HepG2 (cell line): ENCODE measurements around the gene PAXX. TPM values are rescaled to one million over a fixed set of nuclear protein-coding genes. Genes with fewer than 3 reads are reported as not detected.

Source experiments
- ATAC-seq: fragments of 200-7000 bp; cut with Tn5 transposase; 3 replicates; pipeline ENCODE4 v1.9.1; 2020; ENCODE audit warnings: mild to moderate bottlenecking, moderate library complexity
- BruUV-seq: library from RNA; stranded (reverse); fragments of 400-500 nt; replicated peaks from 2 replicates; lab custom pipeline; 2021; lab: Mats Ljungman, UMichigan
- CTCF ChIA-PET: fragments of 300-600 bp; formaldehyde crosslinking; extraction: SDS; loops from one replicate; lab custom pipeline; 2021; ENCODE audit warnings: low total read pairs, inconsistent platforms, low intra/inter-chr PET ratio; lab: Yijun Ruan, JAX
- POLR2A ChIA-PET: fragments of 350-600 bp; sonication (Branson Sonifier 250); formaldehyde crosslinking; loops from one replicate; lab custom pipeline; 2020; ENCODE audit warnings: antibody characterized with exemption, inconsistent platforms; lab: Yijun Ruan, JAX
- DNase-seq: peaks from one replicate; pipeline ENCODE4 v3.0.0-alpha.2; 2015; ENCODE audit warnings: low spot score
- FAIRE-seq: peaks from 3 replicates; lab custom pipeline; 2011; peaks lifted over from hg19 to GRCh38; lab: Jason Lieb, UNC
- H2AFZ ChIP-seq: one replicate; pipeline ENCODE4 v1.6.1; 2011; ENCODE audit warnings: low read length, inconsistent platforms
- H3K27ac ChIP-seq: fragments of 300-600 bp; 3 replicates; pipeline ENCODE4 v1.8.0; 2011; ENCODE audit warnings: mixed run types, mild to moderate bottlenecking, mixed read lengths, low read length, inconsistent platforms; ENCODE audit not compliant: insufficient read depth; ENCODE audit errors: extremely low read length
- H3K27me3 ChIP-seq, 2 experiments: fragments of 200-600 bp in 1 of 2; 2 replicates in 1 of 2; 3 replicates in 1 of 2; pipeline versions ENCODE4 v1.6.0 to v1.8.0; 2011; ENCODE audit warnings: low read length in 2 of 2, mild to moderate bottlenecking in 2 of 2, moderate library complexity in 2 of 2, inconsistent platforms in 1 of 2; ENCODE audit not compliant: insufficient read depth in 2 of 2, control insufficient read depth in 1 of 2
- H3K36me3 ChIP-seq, 2 experiments: fragments of 200-600 bp in 1 of 2; replicated peaks in 1 of 2; 2 replicates in 1 of 2; 3 replicates in 1 of 2; pipeline versions ENCODE4 v1.5.1 to v1.8.0; 2011; ENCODE audit warnings: low read length in 2 of 2, inconsistent platforms in 1 of 2; ENCODE audit not compliant: insufficient read depth in 2 of 2, control insufficient read depth in 1 of 2
- H3K4me1 ChIP-seq: 2 replicates; pipeline ENCODE4 v1.5.1; 2012; ENCODE audit warnings: low read length, inconsistent platforms; ENCODE audit not compliant: insufficient read depth
- H3K4me2 ChIP-seq: 2 replicates; pipeline ENCODE4 v1.6.0; 2011; ENCODE audit warnings: low read depth, low read length, inconsistent platforms
- H3K4me3 ChIP-seq, 3 experiments: fragments of 200-600 bp in 1 of 3; sonication (generic), shearing (Covaris generic) in 1 of 3; replicated peaks in 1 of 3; 2 replicates each; pipeline ENCODE4 v1.5.1; 2011 to 2016; ENCODE audit warnings: low read length in 3 of 3, inconsistent platforms in 2 of 3, low read depth in 2 of 3, mild to moderate bottlenecking in 2 of 3, control low read depth in 1 of 3, mixed read lengths in 1 of 3; ENCODE audit not compliant: insufficient read depth in 1 of 3
- H3K79me2 ChIP-seq: one replicate; pipeline ENCODE4 v1.6.1; 2011; ENCODE audit warnings: low read length, inconsistent platforms; ENCODE audit not compliant: insufficient read depth
- H3K9ac ChIP-seq: 2 replicates; pipeline ENCODE4 v1.6.0; 2011; ENCODE audit warnings: mild to moderate bottlenecking, low read depth, low read length, inconsistent platforms; ENCODE audit not compliant: insufficient read depth
- H3K9me3 ChIP-seq: 2 replicates; pipeline ENCODE4 v1.5.1; 2012; ENCODE audit warnings: mild to moderate bottlenecking, low read length
- H4K20me1 ChIP-seq: 2 replicates; pipeline ENCODE4 v1.6.0; 2011; ENCODE audit warnings: inconsistent platforms, mild to moderate bottlenecking, low read length, moderate library complexity; ENCODE audit not compliant: insufficient read depth
- ELF1 ChIP-seq: sonication (generic); formaldehyde crosslinking; IDR thresholded peaks from 2 replicates; pipeline ENCODE4 v1.4.0; 2020; ENCODE audit warnings: missing genetic modification reagents
- HDAC2 ChIP-seq: sonication (generic); formaldehyde crosslinking; IDR thresholded peaks from 2 replicates; pipeline ENCODE4 v1.4.0; 2020; ENCODE audit warnings: missing genetic modification reagents
- HNRNPL ChIP-seq: fragments of 200-400 bp; formaldehyde crosslinking; IDR thresholded peaks from 2 replicates; pipeline ENCODE4 v1.6.1; 2017; ENCODE audit warnings: mild to moderate bottlenecking, low read depth, low read length
- SAP130 ChIP-seq: IDR thresholded peaks from 2 replicates; pipeline ENCODE4 v1.6.1; 2016; ENCODE audit warnings: low read depth
- TEAD3 ChIP-seq: optimal IDR thresholded peaks from 2 replicates; pipeline ENCODE3; 2016; ENCODE audit warnings: borderline replicate concordance
- ZNF468 ChIP-seq: sonication (generic); formaldehyde crosslinking; IDR thresholded peaks from 2 replicates; pipeline ENCODE4 v1.8.0; 2022; ENCODE audit warnings: mild to moderate bottlenecking, moderate library complexity, missing genetic modification reagents
- ZNF605 ChIP-seq: sonication (generic); formaldehyde crosslinking; IDR thresholded peaks from 2 replicates; pipeline ENCODE4 v1.8.0; 2022; ENCODE audit warnings: mild to moderate bottlenecking, missing genetic modification reagents
- ZNF768 ChIP-seq: sonication (generic); formaldehyde crosslinking; IDR thresholded peaks from 2 replicates; pipeline ENCODE4 v1.4.0; 2020; ENCODE audit warnings: missing genetic modification reagents
- WGBS: methylation state at CpG from one replicate; pipeline ENCODE4 v1.1.6; 2017; ENCODE audit warnings: low lambda C conversion rate; 5-methylcytosine and 5-hydroxymethylcytosine counted together
- in situ Hi-C: cut with HindIII; loops from 2 replicates; pipeline ENCODE4 v1.10.0; 2017; ENCODE audit warnings: low pct_unique_long_range_greater_than_20kb; ENCODE audit not compliant: extremely low pct_ligation_motif_present
- intact Hi-C: fragments of 100-400 bp; cut with micrococcal nuclease; formaldehyde crosslinking; loops from one replicate; pipeline ENCODE4 v1.10.0; 2022; ENCODE audit not compliant: unreplicated experiment
- polyA plus RNA-seq, 8 experiments: library from polyadenylated mRNA; depleted of rRNA in 3 of 8; stranded (reverse) in 7 of 8; unstranded in 1 of 8; fragments of >200 nt; fragmentation: Illumina TruSeq in 4 of 8; extraction: Trizol in 4 of 8; gene quantifications; 2 replicates each; pipeline versions ENCODE4 v1.2.1 to v1.2.3, GENCODE V29; 2011 to 2016; ENCODE audit warnings: low read depth in 4 of 8, missing spikeins in 1 of 8, mixed read lengths in 1 of 8; ENCODE audit not compliant: insufficient read depth in 1 of 8
- total RNA-seq, 5 experiments: library from RNA; depleted of rRNA; stranded (reverse); fragments of >200 nt; fragmentation: Illumina TruSeq; extraction: Trizol; gene quantifications; 2 replicates each; pipeline ENCODE4 v1.2.3, GENCODE V29; 2016; ENCODE audit warnings: low read depth in 1 of 5
- TF ChIP-seq, protein P1 (sequence below): sonication (generic); formaldehyde crosslinking; IDR thresholded peaks from 2 replicates; pipeline ENCODE4 v1.4.0; 2020; ENCODE audit warnings: missing genetic modification reagents

Gene PAXX
- total and polyA plus RNA-seq, 2 of the 13 experiments (the other 11 are each of a cell fraction or from before 2014, with no cell fraction given): 14.0 to 31.9 TPM

GRCh38 chr9:137026828-137027227 is 34.6 kb downstream of the PAXX start:
- ChIA-PET CTCF (no interaction called here), POLR2A (interaction anchor here (1.6 kb wide), 1 partner anchor 29 kb away, joined by 3 read pairs; no protein-coding TSS in a partner anchor)
- H3K27ac ChIP-seq: no peak overlapping the region

GRCh38 chr9:137027369-137028262 is 35.4 kb downstream of the PAXX start, which contains the start of gene ABCA2:
TSS of gene ABCA2 (minus strand) at chr9:137028237. CDS start at chr9:137028140, 97 bp downstream.
- ChIA-PET POLR2A (interaction anchor here (1.6 kb wide), 1 partner anchor 28 kb away, joined by 3 read pairs; no protein-coding TSS in a partner anchor), CTCF (interaction anchor here (1.4 kb wide), 1 partner anchor 40 kb away, joined by 4 read pairs; no protein-coding TSS in a partner anchor)
- DNase-seq: no peak
- no peaks in the 10 kb centered on the region for H3K79me2 ChIP-seq
- no peaks in the 10 kb centered on the region for H4K20me1 ChIP-seq
- peak within 1 kb of the TSS; percentile 46 to 78 (median 58) for H3K4me3 ChIP-seq
- intact Hi-C loops (no loop called here), in situ Hi-C loops (no loop called here)
- no peaks in the 10 kb centered on the region for H3K9me3 ChIP-seq
- peak within 1 kb of the TSS; percentile 95 for H3K4me2 ChIP-seq
- peak within 1 kb of the TSS; percentile 57; the same call in 1 of the 2 replicates for H3K9ac ChIP-seq
- no peaks in the 10 kb centered on the region for H3K36me3 ChIP-seq
- BruUV-seq: no TSS peak
- peaks cover 87% of the 10 kb centered on the region for H3K4me1 ChIP-seq
- WGBS: 13% methylated on average over 1 of the region's 95 CpGs
- no peak within 1 kb of the TSS for H3K27ac ChIP-seq
- H2AFZ ChIP-seq: no peak within 1 kb of the TSS
- no peak for FAIRE-seq
- H3K27me3 ChIP-seq: peaks cover 0 to 19% of the 10 kb centered on the region in 2 experiments; a peak in 2 of 5 replicates
- ATAC-seq: no peak
- TF ChIP-seq HNRNPL (peak; percentile 75; the same call in 1 of the 2 replicates), ZNF768 (CRISPR knock-in tag) (no peak), ZNF468 (no peak), HDAC2 (CRISPR knock-in tag) (0 out of 2 replicates have a peak, but pooled peaks have one; percentile 8), SAP130 (CRISPR knock-in tag) (0 out of 2 replicates have a peak, but pooled peaks have one; percentile 12)
- TF ChIP-seq, protein P1, sequence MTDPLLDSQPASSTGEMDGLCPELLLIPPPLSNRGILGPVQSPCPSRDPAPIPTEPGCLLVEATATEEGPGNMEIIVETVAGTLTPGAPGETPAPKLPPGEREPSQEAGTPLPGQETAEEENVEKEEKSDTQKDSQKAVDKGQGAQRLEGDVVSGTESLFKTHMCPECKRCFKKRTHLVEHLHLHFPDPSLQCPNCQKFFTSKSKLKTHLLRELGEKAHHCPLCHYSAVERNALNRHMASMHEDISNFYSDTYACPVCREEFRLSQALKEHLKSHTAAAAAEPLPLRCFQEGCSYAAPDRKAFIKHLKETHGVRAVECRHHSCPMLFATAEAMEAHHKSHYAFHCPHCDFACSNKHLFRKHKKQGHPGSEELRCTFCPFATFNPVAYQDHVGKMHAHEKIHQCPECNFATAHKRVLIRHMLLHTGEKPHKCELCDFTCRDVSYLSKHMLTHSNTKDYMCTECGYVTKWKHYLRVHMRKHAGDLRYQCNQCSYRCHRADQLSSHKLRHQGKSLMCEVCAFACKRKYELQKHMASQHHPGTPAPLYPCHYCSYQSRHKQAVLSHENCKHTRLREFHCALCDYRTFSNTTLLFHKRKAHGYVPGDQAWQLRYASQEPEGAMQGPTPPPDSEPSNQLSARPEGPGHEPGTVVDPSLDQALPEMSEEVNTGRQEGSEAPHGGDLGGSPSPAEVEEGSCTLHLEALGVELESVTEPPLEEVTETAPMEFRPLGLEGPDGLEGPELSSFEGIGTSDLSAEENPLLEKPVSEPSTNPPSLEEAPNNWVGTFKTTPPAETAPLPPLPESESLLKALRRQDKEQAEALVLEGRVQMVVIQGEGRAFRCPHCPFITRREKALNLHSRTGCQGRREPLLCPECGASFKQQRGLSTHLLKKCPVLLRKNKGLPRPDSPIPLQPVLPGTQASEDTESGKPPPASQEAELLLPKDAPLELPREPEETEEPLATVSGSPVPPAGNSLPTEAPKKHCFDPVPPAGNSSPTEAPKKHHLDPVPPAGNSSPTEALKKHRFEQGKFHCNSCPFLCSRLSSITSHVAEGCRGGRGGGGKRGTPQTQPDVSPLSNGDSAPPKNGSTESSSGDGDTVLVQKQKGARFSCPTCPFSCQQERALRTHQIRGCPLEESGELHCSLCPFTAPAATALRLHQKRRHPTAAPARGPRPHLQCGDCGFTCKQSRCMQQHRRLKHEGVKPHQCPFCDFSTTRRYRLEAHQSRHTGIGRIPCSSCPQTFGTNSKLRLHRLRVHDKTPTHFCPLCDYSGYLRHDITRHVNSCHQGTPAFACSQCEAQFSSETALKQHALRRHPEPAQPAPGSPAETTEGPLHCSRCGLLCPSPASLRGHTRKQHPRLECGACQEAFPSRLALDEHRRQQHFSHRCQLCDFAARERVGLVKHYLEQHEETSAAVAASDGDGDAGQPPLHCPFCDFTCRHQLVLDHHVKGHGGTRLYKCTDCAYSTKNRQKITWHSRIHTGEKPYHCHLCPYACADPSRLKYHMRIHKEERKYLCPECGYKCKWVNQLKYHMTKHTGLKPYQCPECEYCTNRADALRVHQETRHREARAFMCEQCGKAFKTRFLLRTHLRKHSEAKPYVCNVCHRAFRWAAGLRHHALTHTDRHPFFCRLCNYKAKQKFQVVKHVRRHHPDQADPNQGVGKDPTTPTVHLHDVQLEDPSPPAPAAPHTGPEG (CRISPR knock-in tag): no peak

More at GRCh38 chr9:137026828-137027227, 34.6 kb downstream of the PAXX start:
- Histone ChIP-seq H3K4me1 (peaks cover 86% of the 10 kb centered on the region), H3K9ac (peak overlapping the region; percentile 56; the same call in 1 of the 2 replicates), H3K4me2 (peak overlapping the region; percentile 84), H3K79me2 (no peaks in the 10 kb centered on the region), H3K4me3 (peak overlapping the region in 1 of 3 experiments; percentile 74; a peak in 3 of 6 replicates), H4K20me1 (no peaks in the 10 kb centered on the region), H3K9me3 (no peaks in the 10 kb centered on the region), H3K36me3 (no peaks in the 10 kb centered on the region), H2AFZ (no peak overlapping the region)
- no TSS peak for BruUV-seq
- no peak for FAIRE-seq
- intact Hi-C loops: no loop called here
- TF ChIP-seq ELF1 (CRISPR knock-in tag) (no peak), ZNF605 (CRISPR knock-in tag) (0 out of 2 replicates have a peak, but pooled peaks have one; percentile 35), TEAD3 (CRISPR knock-in tag) (no peak)
- TF ChIP-seq, all 625 proteins: peak for 1
- 100% methylated on average over 1 of the region's 4 CpGs for WGBS
- no peak for DNase-seq
- ATAC-seq: no peak
- H3K27me3 ChIP-seq: peaks cover 0 to 19% of the 10 kb centered on the region in 2 experiments; a peak in 2 of 5 replicates
- in situ Hi-C loops: no loop called here
